DOHH2 (cell line): ENCODE results near the gene C1orf174.

Source experiments
- EZH2phosphoT487 ChIP-seq: fragments of 200-600 bp; sonication (generic); IDR thresholded peaks from 2 replicates; pipeline ENCODE4 v1.6.1; 2017; ENCODE audit warnings: borderline replicate concordance, mild to moderate bottlenecking, antibody characterized with exemption, low read length, moderate library complexity, mixed read lengths
- TF ChIP-seq, protein P1 (sequence below): fragments of 200-600 bp; sonication (generic); IDR thresholded peaks from one replicate; pipeline ENCODE4 v1.5.1; 2014; ENCODE audit warnings: antibody characterized with exemption, mild to moderate bottlenecking, low read depth, low read length; ENCODE audit not compliant: poor library complexity, severe bottlenecking

DNA sequence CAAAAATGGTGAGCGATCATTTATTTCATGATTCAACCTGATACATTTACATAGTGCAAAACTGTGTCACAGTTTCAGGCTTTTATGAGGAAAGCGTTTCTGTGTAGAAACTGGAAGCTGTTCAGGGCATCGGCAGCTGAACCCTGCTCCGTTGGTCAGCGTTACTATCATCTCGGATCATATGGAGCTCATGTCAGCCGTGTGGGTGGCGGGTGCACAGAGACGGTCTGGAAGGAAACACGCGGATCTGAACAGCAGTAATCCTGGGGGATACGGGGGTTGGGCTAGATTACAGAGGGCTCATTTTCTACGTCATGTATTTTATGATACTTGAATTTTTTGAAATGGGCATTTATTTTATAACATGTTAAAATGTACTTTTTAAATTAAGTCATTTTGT lies 15.1 kb downstream of the C1orf174 start:
- TF ChIP-seq, protein P1, sequence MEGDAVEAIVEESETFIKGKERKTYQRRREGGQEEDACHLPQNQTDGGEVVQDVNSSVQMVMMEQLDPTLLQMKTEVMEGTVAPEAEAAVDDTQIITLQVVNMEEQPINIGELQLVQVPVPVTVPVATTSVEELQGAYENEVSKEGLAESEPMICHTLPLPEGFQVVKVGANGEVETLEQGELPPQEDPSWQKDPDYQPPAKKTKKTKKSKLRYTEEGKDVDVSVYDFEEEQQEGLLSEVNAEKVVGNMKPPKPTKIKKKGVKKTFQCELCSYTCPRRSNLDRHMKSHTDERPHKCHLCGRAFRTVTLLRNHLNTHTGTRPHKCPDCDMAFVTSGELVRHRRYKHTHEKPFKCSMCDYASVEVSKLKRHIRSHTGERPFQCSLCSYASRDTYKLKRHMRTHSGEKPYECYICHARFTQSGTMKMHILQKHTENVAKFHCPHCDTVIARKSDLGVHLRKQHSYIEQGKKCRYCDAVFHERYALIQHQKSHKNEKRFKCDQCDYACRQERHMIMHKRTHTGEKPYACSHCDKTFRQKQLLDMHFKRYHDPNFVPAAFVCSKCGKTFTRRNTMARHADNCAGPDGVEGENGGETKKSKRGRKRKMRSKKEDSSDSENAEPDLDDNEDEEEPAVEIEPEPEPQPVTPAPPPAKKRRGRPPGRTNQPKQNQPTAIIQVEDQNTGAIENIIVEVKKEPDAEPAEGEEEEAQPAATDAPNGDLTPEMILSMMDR: no peak
- no peak for TF ChIP-seq EZH2phosphoT487
